AG04450 (cell line): Measurements from ENCODE around the gene BCAR1. TPM values are rescaled to one million over a fixed set of nuclear protein-coding genes. Genes with fewer than 3 reads are reported as not detected.

Experiments used
- CTCF ChIA-PET: fragments of 300-600, 350-600 bp; formaldehyde crosslinking; extraction: SDS; loops from one replicate; lab custom pipeline; 2022; ENCODE audit warnings: antibody characterized with exemption, inconsistent platforms; lab: Charles Lee
- POLR2A ChIA-PET: fragments of 350-600 bp; formaldehyde crosslinking; extraction: SDS; loops from one replicate; lab custom pipeline; 2021; ENCODE audit warnings: antibody characterized with exemption, inconsistent platforms; lab: Yijun Ruan, JAX
- DNase-seq: peaks from one replicate; pipeline ENCODE4 v3.0.0-alpha.2; 2011; ENCODE audit warnings: low read depth, low spot score
- H3K27ac ChIP-seq: one replicate; pipeline ENCODE4 v1.5.1; 2012; ENCODE audit warnings: low read depth, low read length, control low read depth
- H3K27me3 ChIP-seq: one replicate; pipeline ENCODE4 v1.6.0; 2012; ENCODE audit warnings: low read length; ENCODE audit not compliant: control insufficient read depth, insufficient read depth
- H3K4me3 ChIP-seq: 2 replicates; pipeline ENCODE4 v1.5.1; 2011; ENCODE audit warnings: mild to moderate bottlenecking, low read depth, low read length, control low read depth
- H3K9me3 ChIP-seq: 2 replicates; pipeline ENCODE4 v1.5.1; 2012; ENCODE audit warnings: low read length; ENCODE audit not compliant: control insufficient read depth, insufficient read depth
- CTCF ChIP-seq: IDR thresholded peaks from 2 replicates; pipeline ENCODE4 v1.5.1; 2011; ENCODE audit warnings: low read depth, low read length, control low read depth, inconsistent platforms
- polyA plus RNA-seq: library from polyadenylated mRNA; depleted of rRNA; stranded (reverse); fragments of >200 nt; gene quantifications from 2 replicates; pipeline ENCODE4 v1.2.3, GENCODE V29; 2011

The BCAR1 gene
- polyA plus RNA-seq, 1 experiment: 16.1 TPM

- Histone ChIP-seq H3K27me3 (peaks cover 8% of the 10 kb centered on the region), H3K9me3 (peaks cover 7% of the 10 kb centered on the region), H3K4me3 (no peak overlapping the region), H3K27ac (no peak overlapping the region)
- POLR2A ChIA-PET: no interaction called here
- no peak for TF ChIP-seq CTCF
- CTCF ChIA-PET: interaction anchor here (1.4 to 5.7 kb wide), 5 partner anchors 37 to 567 kb away, joined by 5 to 139 read pairs (median 8); partner anchors contain the start of gene ZNRF1
- DNase-seq: no peak
These were observed 54.6 kb downstream of the BCAR1 start for GRCh38 chr16:75196836-75197235.

- POLR2A ChIA-PET: no interaction called here
These were observed 55.3 kb downstream of the BCAR1 start for GRCh38 chr16:75195811-75196790.

DNA sequence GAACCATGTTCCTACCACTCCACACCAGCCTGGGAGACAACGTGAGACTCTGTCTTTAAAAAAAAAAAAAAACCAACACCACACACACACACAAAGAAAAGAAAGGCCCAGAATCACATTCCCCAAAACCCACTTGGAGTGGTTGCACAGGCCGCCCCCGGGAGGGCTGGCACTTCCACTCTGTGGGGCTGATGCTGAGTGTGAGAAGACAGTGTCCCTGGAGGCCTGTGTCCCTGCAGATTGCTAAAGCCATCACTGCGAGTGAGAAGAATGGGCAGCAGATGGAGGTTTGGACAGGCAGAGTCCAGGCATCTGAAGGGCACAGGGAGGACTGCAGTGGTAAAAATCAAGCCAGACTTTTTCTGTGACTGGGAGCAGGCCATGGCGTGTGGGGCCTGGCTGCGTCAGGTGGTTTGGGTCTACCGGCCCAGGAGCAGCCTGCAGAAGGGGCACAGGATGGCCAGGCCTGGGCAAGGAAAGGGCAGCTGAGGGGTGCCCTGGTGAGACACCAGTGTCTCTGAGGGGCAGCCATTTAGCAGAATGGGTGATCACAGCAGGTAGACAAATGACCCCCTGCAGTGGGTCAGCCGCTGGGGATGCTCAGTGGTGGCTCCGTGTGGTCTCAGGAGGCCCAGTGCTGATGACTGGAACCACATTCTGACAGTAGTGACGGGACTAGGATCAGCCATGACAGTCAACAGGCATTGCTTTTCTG is 57.5 kb downstream of the BCAR1 start:
- Histone ChIP-seq H3K4me3 (no peak overlapping the region), H3K27me3 (peaks cover 13% of the 10 kb centered on the region), H3K9me3 (peaks cover 7% of the 10 kb centered on the region), H3K27ac (no peak overlapping the region)
- TF ChIP-seq CTCF: no peak
- POLR2A ChIA-PET: no interaction called here
- CTCF ChIA-PET: interaction anchor here (1.6 kb wide), 1 partner anchor 271 kb away, joined by 5 read pairs; no protein-coding TSS in a partner anchor
- DNase-seq: no peak

More at GRCh38 chr16:75195811-75196790, 55.3 kb downstream of the BCAR1 start:
- Histone ChIP-seq H3K9me3 (peaks cover 7% of the 10 kb centered on the region), H3K4me3 (no peak overlapping the region), H3K27me3 (peaks cover 8% of the 10 kb centered on the region), H3K27ac (no peak overlapping the region)
- no peak for DNase-seq
- CTCF ChIA-PET: interaction anchor here (0.6 to 5.7 kb wide), 4 partner anchors 38 to 425 kb away, joined by 3 to 139 read pairs (median 6); no protein-coding TSS in a partner anchor
- TF ChIP-seq CTCF: no peak

- DNase-seq: no peak
- POLR2A ChIA-PET: no interaction called here
These were observed 58.2 kb downstream of the BCAR1 start for GRCh38 chr16:75193265-75193650.

More at GRCh38 chr16:75193265-75193650, 58.2 kb downstream of the BCAR1 start:
- Histone ChIP-seq H3K9me3 (peaks cover 7% of the 10 kb centered on the region), H3K27ac (no peak overlapping the region), H3K27me3 (peaks cover 13% of the 10 kb centered on the region), H3K4me3 (no peak overlapping the region)
- CTCF ChIA-PET: no interaction called here
- TF ChIP-seq CTCF: no peak
